H7 (cell line): ENCODE results near the gene NET1. TPM values are rescaled to one million over a fixed set of nuclear protein-coding genes. Genes with fewer than 3 reads are reported as not detected.
"Not testable (repeated sequence)": the region's sequence is repeated elsewhere in the genome, so short reads cannot be mapped to it uniquely, and the experiment has no call there.

Experiments
- DNase-seq: peaks from one replicate; pipeline ENCODE4 v3.0.0; 2012
- H3K27me3 ChIP-seq: 2 replicates; pipeline ENCODE4 v1.6.0; 2011; ENCODE audit warnings: mild to moderate bottlenecking, low read length; ENCODE audit not compliant: control insufficient read depth, insufficient read depth
- H3K36me3 ChIP-seq: replicated peaks from 2 replicates; pipeline ENCODE4 v1.5.1; 2011; ENCODE audit warnings: low read length; ENCODE audit not compliant: control insufficient read depth, insufficient read depth
- H3K4me3 ChIP-seq: 2 replicates; pipeline ENCODE4 v1.5.1; 2011; ENCODE audit warnings: low read depth, mild to moderate bottlenecking, control low read depth, low read length, moderate library complexity; ENCODE audit not compliant: insufficient read depth
- total RNA-seq: library from RNA; depleted of rRNA; stranded (reverse); fragments of >200 nt; shearing (Covaris generic); gene quantifications from 2 replicates; pipeline ENCODE4 v1.2.3, GENCODE V29; 2014

The NET1 gene
- total RNA-seq, 1 experiment from 2014 or later = 44.0 TPM

- no peaks in the 10 kb centered on the region for H3K36me3 ChIP-seq
Observed at GRCh38 chr10:5387169-5387568, 25.2 kb upstream of the NET1 start.

GRCh38 chr10:5390607-5391205, 21.7 kb upstream of the NET1 start:
- no peak overlapping the region for H3K4me3 ChIP-seq
- H3K27me3 ChIP-seq = no peaks in the 10 kb centered on the region
- DNase-seq = no peak
- H3K36me3 ChIP-seq = no peaks in the 10 kb centered on the region

More at GRCh38 chr10:5387169-5387568, 25.2 kb upstream of the NET1 start:
- H3K4me3 ChIP-seq = no peak overlapping the region
- H3K27me3 ChIP-seq = no peaks in the 10 kb centered on the region
- no peak for DNase-seq

- H3K36me3 ChIP-seq = no peaks in the 10 kb centered on the region
- DNase-seq = no peak
- H3K4me3 ChIP-seq = no peak overlapping the region
- H3K27me3 ChIP-seq = no peaks in the 10 kb centered on the region
Observed at GRCh38 chr10:5391790-5392189, 20.6 kb upstream of the NET1 start.

GRCh38 chr10:5393529-5393928, 18.8 kb upstream of the NET1 start:
- no peaks in the 10 kb centered on the region for H3K27me3 ChIP-seq
- DNase-seq = no peak
- H3K4me3 ChIP-seq = no peak overlapping the region
- H3K36me3 ChIP-seq = no peaks in the 10 kb centered on the region

- Histone ChIP-seq H3K36me3 (no peaks in the 10 kb centered on the region), H3K4me3 (no peak overlapping the region), H3K27me3 (no peaks in the 10 kb centered on the region)
- DNase-seq = no peak
Observed at GRCh38 chr10:5395168-5395567, 17.2 kb upstream of the NET1 start.

- no peak for DNase-seq
- Histone ChIP-seq H3K27me3 (no peaks in the 10 kb centered on the region), H3K36me3 (no peaks in the 10 kb centered on the region), H3K4me3 (no peak overlapping the region)
Observed at GRCh38 chr10:5396556-5397300, 15.6 kb upstream of the NET1 start.

GRCh38 chr10:5399332-5399731, 13.0 kb upstream of the NET1 start:
- Histone ChIP-seq H3K36me3 (no peaks in the 10 kb centered on the region), H3K27me3 (no peaks in the 10 kb centered on the region), H3K4me3 (no peak overlapping the region)
- DNase-seq = no peak

- DNase-seq = no peak
- no peaks in the 10 kb centered on the region for H3K36me3 ChIP-seq
- no peaks in the 10 kb centered on the region for H3K27me3 ChIP-seq
- no peak overlapping the region for H3K4me3 ChIP-seq
Observed at GRCh38 chr10:5400468-5401240, 11.7 kb upstream of the NET1 start.

GRCh38 chr10:5402798-5403197, 9.6 kb upstream of the NET1 start:
- DNase-seq = no peak
- H3K36me3 ChIP-seq = no peaks in the 10 kb centered on the region
- H3K4me3 ChIP-seq = no peak overlapping the region
- no peaks in the 10 kb centered on the region for H3K27me3 ChIP-seq

- no peak within 1 kb of the TSS for H3K4me3 ChIP-seq
- no peaks in the 10 kb centered on the region for H3K36me3 ChIP-seq
- no peak for DNase-seq
- no peaks in the 10 kb centered on the region for H3K27me3 ChIP-seq
Observed at GRCh38 chr10:5404208-5405041, 7.9 kb upstream of the NET1 start, which contains the start of gene TUBAL3. TSS of gene TUBAL3 (minus strand) at chr10:5404828. CDS start at chr10:5404792, 36 bp downstream.

- H3K4me3 ChIP-seq = no peak overlapping the region
- H3K36me3 ChIP-seq = no peaks in the 10 kb centered on the region
- no peaks in the 10 kb centered on the region for H3K27me3 ChIP-seq
- DNase-seq = no peak
Observed at GRCh38 chr10:5406918-5407317, 5.4 kb upstream of the NET1 start.

- H3K4me3 ChIP-seq, H3K27me3 ChIP-seq, H3K36me3 ChIP-seq, DNase-seq: not testable (repeated sequence)
Observed at GRCh38 chr10:5410787-5411186, 1.6 kb upstream of the NET1 start.

- no peaks in the 10 kb centered on the region for H3K27me3 ChIP-seq
- no peak overlapping the region for H3K4me3 ChIP-seq
- H3K36me3 ChIP-seq = no peaks in the 10 kb centered on the region
- DNase-seq = no peak
Observed at GRCh38 chr10:5411941-5412276, 448 bp upstream of the NET1 start.
